Measurements from ENCODE around the gene PLCB1.

PLCB1 gene

GRCh38 chr20:8657664-8658063 is 525.6 kb downstream of the PLCB1 start:
- DNase-seq (ENCODE audit: low read depth), result no peak

DNA sequence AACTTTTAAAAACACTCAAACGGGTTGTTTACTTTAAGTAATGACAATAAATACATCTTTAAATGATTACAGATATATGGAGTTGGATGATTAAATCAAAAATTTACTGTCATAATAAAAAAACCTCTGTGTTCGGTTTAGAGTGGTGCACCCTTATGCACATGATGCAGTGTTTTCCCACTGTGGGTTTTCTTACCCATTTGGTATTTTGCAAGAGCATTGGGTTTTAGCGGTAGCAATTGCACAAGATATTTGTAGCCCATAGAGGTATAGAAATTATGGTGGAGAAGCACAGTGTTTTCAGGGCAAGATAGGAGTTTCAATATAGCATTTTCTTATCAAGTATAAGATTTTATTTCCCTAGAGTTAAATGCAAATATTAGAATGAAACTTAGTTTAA is 526.0 kb downstream of the PLCB1 start:
- no peak for DNase-seq (ENCODE audit: low read depth)

GRCh38 chr20:8661229-8661952 is 529.3 kb downstream of the PLCB1 start:
- no peak for DNase-seq (ENCODE audit: low read depth)

- DNase-seq (ENCODE audit: low read depth), result no peak
Measured at GRCh38 chr20:8662433-8662954, 530.4 kb downstream of the PLCB1 start.

- no peak for DNase-seq (ENCODE audit: low read depth)
Measured at GRCh38 chr20:8663424-8663823, 531.4 kb downstream of the PLCB1 start.

DNA sequence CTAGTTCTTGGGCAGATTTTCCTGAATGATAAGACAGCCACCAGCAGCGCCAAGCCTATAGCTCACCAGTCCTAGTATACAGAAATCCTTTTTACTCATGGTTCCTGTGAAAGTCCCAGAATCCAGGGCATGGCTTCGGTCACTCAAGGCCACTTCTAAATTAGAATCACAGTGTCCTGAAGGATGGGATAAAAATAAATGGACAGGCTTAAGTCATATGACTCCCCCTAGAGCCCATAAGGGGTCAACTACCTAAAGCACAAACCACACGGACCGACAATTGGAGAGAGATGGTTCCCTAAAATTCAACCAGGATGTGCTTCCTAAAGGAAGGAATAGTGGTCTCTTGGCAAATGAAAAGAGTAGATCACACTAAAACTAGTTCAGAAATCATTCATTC is 532.7 kb downstream of the PLCB1 start:
- no peak for DNase-seq (ENCODE audit: low read depth)

DNA sequence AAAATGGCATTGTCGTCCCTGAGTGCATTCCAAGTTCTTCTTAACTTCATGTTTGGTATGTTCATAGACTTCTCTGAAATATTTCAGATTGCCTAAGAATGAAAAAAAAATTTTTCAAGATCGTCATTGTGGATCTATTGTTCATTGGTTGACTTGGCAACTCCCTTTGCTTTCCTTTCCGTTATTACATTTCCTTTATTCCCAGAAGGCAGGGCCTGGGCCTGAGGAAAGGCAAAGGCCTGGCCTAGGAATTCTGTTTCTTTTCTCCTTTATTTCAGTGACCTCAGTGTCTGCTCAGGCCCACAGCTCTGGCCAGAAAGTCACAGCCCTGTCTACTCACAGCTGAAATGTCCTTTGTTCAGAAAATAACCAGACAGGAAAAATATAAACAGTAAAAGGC is 535.2 kb downstream of the PLCB1 start:
- no peak for DNase-seq (ENCODE audit: low read depth)

GRCh38 chr20:8670207-8670892 is 538.3 kb downstream of the PLCB1 start:
- DNase-seq (ENCODE audit: low read depth), result no peak

- DNase-seq (ENCODE audit: low read depth), result no peak
Measured at GRCh38 chr20:8670893-8671215, 538.8 kb downstream of the PLCB1 start.

DNA sequence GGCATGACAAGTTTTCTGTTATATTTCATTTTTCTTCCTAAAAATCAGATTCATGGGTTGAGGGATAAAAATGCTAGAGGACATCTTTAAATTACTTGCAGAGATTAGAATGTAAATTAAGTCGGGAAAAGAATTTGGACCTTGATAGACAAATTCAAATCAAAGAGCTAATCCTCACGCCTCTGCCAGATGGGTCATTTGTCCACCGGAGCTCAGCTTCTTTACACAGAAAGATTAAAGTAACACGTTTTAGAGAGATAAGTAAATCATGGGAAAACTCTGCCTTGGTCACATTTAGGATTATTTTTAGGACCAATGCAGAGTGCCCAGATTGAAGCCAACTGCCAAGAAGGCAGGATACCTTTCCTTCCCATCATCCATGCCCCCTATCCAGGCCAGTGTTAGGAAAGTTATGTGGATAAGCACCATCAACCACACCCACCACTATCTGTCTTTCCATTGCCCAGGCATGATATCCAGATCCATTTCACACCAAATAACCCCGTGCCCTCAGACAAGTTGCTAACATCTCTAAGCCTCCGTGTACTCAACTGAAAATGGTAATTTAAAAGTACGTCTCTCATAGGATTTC is 539.4 kb downstream of the PLCB1 start:
- DNase-seq (ENCODE audit: low read depth), result no peak

GRCh38 chr20:8673116-8673515 is 541.0 kb downstream of the PLCB1 start:
- no peak for DNase-seq (ENCODE audit: low read depth)

- DNase-seq (ENCODE audit: low read depth), result no peak
Measured at GRCh38 chr20:8675896-8676295, 543.8 kb downstream of the PLCB1 start.

DNA sequence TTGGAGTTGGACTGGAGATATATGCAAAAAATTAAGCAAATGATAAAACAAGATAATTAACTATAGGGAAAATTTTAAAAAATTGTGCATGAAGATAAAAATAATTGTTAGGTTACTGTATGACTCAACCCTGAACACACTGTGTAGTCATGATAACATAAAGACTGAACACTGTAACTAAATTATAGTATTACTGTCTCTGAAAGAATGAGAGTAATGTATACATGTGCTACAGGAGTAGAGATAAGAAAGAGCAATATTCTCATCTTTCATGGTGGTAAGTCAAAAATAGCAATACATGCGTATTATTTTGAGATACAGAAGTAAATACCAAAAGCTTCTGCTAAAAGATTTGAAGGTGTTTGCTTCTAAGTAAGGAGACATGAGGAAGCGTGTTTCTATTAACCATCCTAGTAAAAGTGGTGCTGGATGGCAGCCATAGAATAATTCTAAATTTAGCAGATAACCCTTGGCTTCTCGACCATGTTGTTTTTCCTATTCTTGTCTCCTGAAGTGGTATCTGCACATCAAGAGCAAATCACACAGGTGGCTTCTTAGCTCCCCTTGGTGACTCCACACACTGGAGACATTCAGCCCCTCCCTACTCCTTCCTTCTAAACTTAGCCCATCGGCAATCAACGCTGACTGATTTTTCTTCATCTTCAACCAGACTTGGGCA is 546.2 kb downstream of the PLCB1 start:
- DNase-seq (ENCODE audit: low read depth), result no peak

- DNase-seq (ENCODE audit: low read depth), result no peak
Measured at GRCh38 chr20:8689337-8689736, 557.3 kb downstream of the PLCB1 start.

GRCh38 chr20:8690074-8690473 is 558.0 kb downstream of the PLCB1 start:
- no peak for DNase-seq (ENCODE audit: low read depth)

DNA sequence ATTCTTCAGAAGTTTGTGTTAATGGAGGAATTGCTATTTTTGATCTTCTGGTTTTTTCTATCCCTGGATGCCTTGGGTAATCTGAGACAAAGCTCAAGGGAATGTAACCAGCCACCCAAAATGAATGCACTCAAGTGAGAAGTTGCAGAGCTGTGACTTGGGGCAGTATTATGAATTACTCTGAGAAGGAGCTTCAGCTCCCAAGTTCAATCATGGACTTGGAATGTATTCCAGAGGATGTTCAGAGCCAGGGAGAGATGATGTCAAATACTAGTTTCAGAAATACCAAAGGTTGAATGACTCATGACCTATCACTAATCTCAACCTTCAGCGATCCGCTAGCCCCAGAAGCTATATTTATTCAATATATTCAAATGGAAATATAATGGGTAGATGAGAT is 561.6 kb downstream of the PLCB1 start:
- no peak for DNase-seq (ENCODE audit: low read depth)

- DNase-seq (ENCODE audit: low read depth), result no peak
Measured at GRCh38 chr20:8700756-8701155, 568.7 kb downstream of the PLCB1 start.

- DNase-seq (ENCODE audit: low read depth), result no peak
Measured at GRCh38 chr20:8706961-8707700, 575.1 kb downstream of the PLCB1 start.

DNA sequence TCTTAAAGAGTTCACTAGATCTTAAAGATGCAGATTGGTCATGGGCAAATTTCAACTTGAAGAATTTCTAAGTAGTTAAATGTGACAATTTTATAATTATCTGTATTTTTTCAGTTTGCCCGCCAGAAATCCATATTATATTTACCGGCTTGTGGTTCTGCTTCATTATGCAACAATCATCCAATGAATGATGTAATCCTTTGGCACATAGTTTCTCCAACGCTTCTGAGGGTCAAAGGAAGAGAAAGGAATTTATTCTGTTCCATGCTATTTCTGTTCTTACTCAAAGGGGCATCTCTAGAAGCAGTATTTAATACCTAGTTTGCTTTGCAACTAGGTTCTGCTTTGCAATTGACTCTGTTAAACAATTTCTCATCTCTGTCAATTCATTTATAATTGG is 577.6 kb downstream of the PLCB1 start:
- DNase-seq (ENCODE audit: low read depth), result no peak

DNA sequence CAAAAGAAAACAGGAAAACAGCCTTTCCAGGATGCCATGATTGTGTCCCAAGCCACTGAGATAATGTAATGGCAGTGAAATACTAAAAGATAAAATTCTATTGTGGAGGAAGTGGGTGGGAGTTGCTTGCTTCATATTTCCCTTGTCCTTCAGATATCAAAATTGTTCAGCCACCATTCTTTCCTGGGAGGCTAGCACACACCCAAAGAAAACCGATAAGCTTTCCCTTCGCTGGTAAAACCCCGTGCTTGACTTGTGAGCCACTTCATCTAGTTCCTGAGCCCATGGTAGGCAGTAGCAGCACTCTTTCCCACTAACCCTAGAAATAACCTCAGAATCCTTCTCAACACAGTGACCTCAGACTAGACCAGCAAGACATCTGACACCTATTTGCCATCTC is 579.4 kb downstream of the PLCB1 start:
- no peak for DNase-seq (ENCODE audit: low read depth)

- DNase-seq (ENCODE audit: low read depth), result no peak
Measured at GRCh38 chr20:8714206-8714605, 582.1 kb downstream of the PLCB1 start.

GRCh38 chr20:8718279-8718678 is 586.2 kb downstream of the PLCB1 start:
- DNase-seq (ENCODE audit: low read depth), result no peak
